ENCODE data around the gene TPM2.

DNA sequence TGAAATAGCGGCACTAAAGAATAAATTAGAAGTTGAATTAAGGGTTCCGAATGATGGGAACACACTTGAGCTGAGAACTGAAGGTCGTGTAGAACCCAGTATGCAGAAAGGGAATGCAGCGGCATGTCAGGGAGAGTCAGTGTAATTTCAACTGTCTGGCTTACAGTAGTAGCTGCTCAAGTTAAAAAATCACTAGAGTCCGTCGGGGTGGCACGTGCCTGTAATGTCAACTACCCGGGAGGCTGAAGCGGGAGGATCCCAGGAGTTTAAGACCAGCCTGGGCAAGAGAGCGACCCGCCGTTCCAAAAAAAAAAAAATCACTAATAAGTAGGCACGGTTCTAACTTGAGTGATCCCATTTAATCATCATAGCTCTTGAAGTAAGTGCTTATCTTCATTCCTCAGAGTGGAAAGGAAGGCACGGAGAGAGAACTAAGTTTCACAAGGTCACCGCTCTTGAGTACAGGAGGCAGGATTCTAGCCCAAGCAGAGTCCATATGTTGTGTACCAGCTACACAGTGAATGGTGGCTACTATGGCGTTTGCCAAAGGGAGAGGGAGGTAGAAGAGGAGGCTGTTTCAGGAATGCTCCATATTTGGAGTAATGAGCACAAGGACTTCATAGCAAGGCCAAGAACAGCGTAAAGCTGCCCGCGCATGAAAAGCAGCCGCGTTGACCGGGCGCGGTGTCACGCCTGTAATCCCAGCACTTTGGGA lies 32.7 kb downstream of the TPM2 start:
- TF ChIP-seq CTCF (IDR thresholded peaks at IDR 0.05) (no peak), POLR2A (IDR thresholded peaks at IDR 0.05) (no peak)
